Measurements from ENCODE around the gene TOX2. TPM values are rescaled to one million over a fixed set of nuclear protein-coding genes. Genes with fewer than 3 reads are reported as not detected.

The TOX2 gene
- total and polyA plus RNA-seq, 2 of the 4 experiments (the other 2 are of a cell fraction) = 1.3 to 17.5 TPM

- no peak for ATAC-seq (ENCODE audit: low read depth)
- in situ Hi-C loops (cut with MboI; ENCODE audit: low sequenced_read_pairs) (no loop called here), intact Hi-C loops (cut with micrococcal nuclease) (no loop called here), dilution Hi-C loops (cut with HindIII; ENCODE audit: low sequenced_read_pairs, unreplicated experiment) (no loop called here)
- H3K9me3 ChIP-seq (ENCODE audit: control insufficient read depth, insufficient read depth, low read length) = no peaks in the 10 kb centered on the region
- H3K23ac ChIP-seq (ENCODE audit: low read depth, low read length) = peak overlapping the region; percentile 8; the same call in 1 of the 2 replicates
- no peak overlapping the region for H3K27ac ChIP-seq (ENCODE audit: insufficient read depth, low read length)
- H3K9me1 ChIP-seq (ENCODE audit: insufficient read depth, low read length) = peaks cover 11% of the 10 kb centered on the region
- peaks cover 5% of the 10 kb centered on the region; the same call in 1 of the 2 replicates for H3K36me3 ChIP-seq (ENCODE audit: control insufficient read depth, insufficient read depth, low read length)
- no peak overlapping the region for H2BK120ac ChIP-seq (ENCODE audit: low read depth, low read length)
- H2BK20ac ChIP-seq (ENCODE audit: low read depth, low read length) = no peak overlapping the region
- no peak overlapping the region for H2AK9ac ChIP-seq (replicated peaks; ENCODE audit: low read depth, low read length, poor library complexity)
- H3K18ac ChIP-seq (ENCODE audit: low read depth, low read length) = no peak overlapping the region
- no peak overlapping the region for H3K14ac ChIP-seq (replicated peaks; ENCODE audit: low read depth, low read length)
- H3K4me3 ChIP-seq (ENCODE audit: insufficient read depth, low read depth, low read length) = no peak overlapping the region
- no peak overlapping the region for H4K5ac ChIP-seq (ENCODE audit: low read depth, low read length)
- DNase-seq = no peak
- CTCF ChIA-PET = no interaction called here
- no peaks in the 10 kb centered on the region for H3K27me3 ChIP-seq (ENCODE audit: control insufficient read depth, insufficient read depth, low read length)
- no peak overlapping the region for H3K4ac ChIP-seq (ENCODE audit: low read depth, low read length)
- POLR2A ChIA-PET (ENCODE audit: unreplicated experiment) = no interaction called here
- no peak overlapping the region for H3K9ac ChIP-seq (ENCODE audit: low read depth, low read length)
- H2BK5ac ChIP-seq (ENCODE audit: low read depth, low read length, poor library complexity, severe bottlenecking) = no peak overlapping the region
- H3K56ac ChIP-seq (ENCODE audit: extremely low read depth, insufficient read depth, low read length) = no peak overlapping the region
- 0 out of 2 replicates have a peak, but pooled peaks cover 14% of the 10 kb centered on the region for H4K20me1 ChIP-seq (ENCODE audit: insufficient read depth, low read length)
- H3K4me1 ChIP-seq (ENCODE audit: control insufficient read depth, insufficient read depth, low read length) = peaks cover 6% of the 10 kb centered on the region
- peak overlapping the region in 1 of 2 experiments; percentile 24; a peak in 2 of 4 replicates for H4K8ac ChIP-seq (ENCODE audit: low read depth in 2 of 2, low read length in 2 of 2)
- no peak overlapping the region for H2AK5ac ChIP-seq (ENCODE audit: low read depth, low read length)
- H3K4me2 ChIP-seq (ENCODE audit: low read depth, low read length) = no peak overlapping the region
- TF ChIP-seq POLR2A (IDR thresholded peaks at IDR 0.05; ENCODE audit: low read depth, low read length) (no peak), FOS (IDR thresholded peaks at IDR 0.05; ENCODE audit: low read depth, low read length) (no peak), USF2 (IDR thresholded peaks at IDR 0.05; ENCODE audit: low read depth, low read length) (no peak), MAZ (IDR thresholded peaks at IDR 0.05; ENCODE audit: borderline replicate concordance, low read depth, low read length) (no peak), RCOR1 (IDR thresholded peaks at IDR 0.05; ENCODE audit: insufficient replicate concordance, low read length) (no peak), RFX5 (IDR thresholded peaks at IDR 0.05; ENCODE audit: low read depth, low read length) (no peak), CTCF (conservative IDR thresholded peaks at IDR 0.05; ENCODE audit: low read depth, low read length) (no peak), CEBPB (IDR thresholded peaks at IDR 0.05; ENCODE audit: low read depth, low read length) (no peak), RAD21 (IDR thresholded peaks at IDR 0.05; ENCODE audit: low read length) (no peak), NFE2L2 (IDR thresholded peaks at IDR 0.05; ENCODE audit: low read depth, low read length) (no peak), SMC3 (IDR thresholded peaks at IDR 0.05; ENCODE audit: low read depth, low read length) (no peak), CHD1 (IDR thresholded peaks at IDR 0.05; ENCODE audit: low read depth, low read length) (no peak), ELK1 (IDR thresholded peaks at IDR 0.05; ENCODE audit: borderline replicate concordance, low read depth, low read length) (no peak), MAFK (IDR thresholded peaks at IDR 0.05; ENCODE audit: low read depth, low read length) (no peak), MXI1 (IDR thresholded peaks at IDR 0.05; ENCODE audit: borderline replicate concordance, low read depth, low read length) (no peak), BHLHE40 (IDR thresholded peaks at IDR 0.05; ENCODE audit: low read depth, low read length) (no peak)
- H3K79me1 ChIP-seq (ENCODE audit: low read depth in 1 of 2, low read length in 2 of 2) = peaks cover 20 to 70% of the 10 kb centered on the region in 2 experiments
- no peak overlapping the region for H2AFZ ChIP-seq (replicated peaks; ENCODE audit: low read length, poor library complexity)
- BruUV-seq (replicated peaks) = no TSS peak
- H2BK15ac ChIP-seq (ENCODE audit: low read depth, low read length) = no peak overlapping the region
- WGBS, 2 experiments (ENCODE audit: extremely low coverage in 2 of 2, insufficient read length in 1 of 2) = no CpG with 5 or more reads among the region's 2 CpGs
- no peak overlapping the region for H4K91ac ChIP-seq (ENCODE audit: insufficient read depth, low read depth, low read length)
Observed at GRCh38 chr20:43982016-43982415, 67.4 kb downstream of the TOX2 start.

Measured in IMR-90 (cell line).